ENCODE measurements around the gene WFDC5.
"Not testable (repeated sequence)": the region's sequence is repeated elsewhere in the genome, so short reads cannot be mapped to it uniquely, and the experiment has no call there.

Gene WFDC5

DNA sequence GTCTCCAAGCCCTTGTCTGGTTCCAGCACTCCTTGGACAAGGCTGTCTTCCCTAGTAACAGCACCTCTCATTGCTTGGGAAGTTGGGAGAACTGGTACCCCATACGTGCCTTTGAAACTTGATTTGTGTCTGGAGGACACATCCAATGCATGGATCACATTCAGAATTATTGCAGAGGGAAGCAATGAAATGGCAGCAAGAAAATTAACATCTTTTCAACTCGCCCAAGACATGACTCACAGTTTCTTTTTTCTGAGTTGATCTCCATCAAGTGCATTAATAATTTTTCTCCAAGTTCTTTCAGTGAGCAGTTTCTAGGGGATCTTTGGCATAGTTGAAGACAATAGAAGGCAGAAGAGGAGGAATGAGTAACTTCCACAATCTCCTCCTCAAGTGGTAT, 37.4 kb upstream of the WFDC5 start:
- Histone ChIP-seq H4K12ac (ENCODE audit: low read depth, low read length) (no peak overlapping the region), H3K79me2 (ENCODE audit: control insufficient read depth, insufficient read depth, low read length, poor library complexity) (no peaks in the 10 kb centered on the region), H3K27ac (ENCODE audit: low read depth, low read length) (no peak overlapping the region), H3K23ac (ENCODE audit: low read length) (no peak overlapping the region), H3K79me1 (ENCODE audit: low read length) (no peaks in the 10 kb centered on the region), H3K4me1 (ENCODE audit: control insufficient read depth in 1 of 2, insufficient read depth in 2 of 2, low read length in 2 of 2) (no peaks in the 10 kb centered on the region), H2BK120ac (ENCODE audit: insufficient read depth, low read length, poor library complexity) (no peak overlapping the region), H3K14ac (ENCODE audit: low read length) (no peak overlapping the region), H3K4me2 (ENCODE audit: low read length) (no peak overlapping the region), H2AK5ac (ENCODE audit: low read length) (no peak overlapping the region), H3K27me3 (ENCODE audit: insufficient read depth, low read length) (no peaks in the 10 kb centered on the region), H3K18ac (ENCODE audit: low read length) (no peak overlapping the region), H3K9ac (ENCODE audit: low read length) (no peak overlapping the region), H4K8ac (ENCODE audit: low read depth, low read length) (no peak overlapping the region), H3K36me3 (ENCODE audit: control insufficient read depth in 1 of 2, insufficient read depth in 2 of 2, low read length in 2 of 2) (no peaks in the 10 kb centered on the region), H2AFZ (ENCODE audit: insufficient read depth, low read length, poor library complexity) (no peak overlapping the region), H2BK12ac (ENCODE audit: low read length) (no peak overlapping the region), H3K9me3 (ENCODE audit: insufficient read depth, low read depth, low read length) (peaks cover 2% of the 10 kb centered on the region), H2BK5ac (ENCODE audit: low read depth, low read length, poor library complexity) (no peak overlapping the region), H4K91ac (ENCODE audit: low read depth, low read length) (no peak overlapping the region), H3K4ac (ENCODE audit: low read depth, low read length) (no peak overlapping the region), H3K4me3 (ENCODE audit: low read depth, low read length) (no peak overlapping the region)
- no CpG with 5 or more reads among the region's 2 CpGs for WGBS (ENCODE audit: extremely low coverage, insufficient coverage, insufficient read length)
- no peak for DNase-seq

- Histone ChIP-seq H2BK5ac (ENCODE audit: low read depth, low read length, poor library complexity) (no peak overlapping the region), H2AFZ (ENCODE audit: insufficient read depth, low read length, poor library complexity) (no peak overlapping the region), H2BK12ac (ENCODE audit: low read length) (no peak overlapping the region), H3K4me3 (ENCODE audit: low read depth, low read length) (no peak overlapping the region), H4K12ac (ENCODE audit: low read depth, low read length) (no peak overlapping the region), H3K14ac (ENCODE audit: low read length) (no peak overlapping the region), H3K36me3 (ENCODE audit: control insufficient read depth in 1 of 2, insufficient read depth in 2 of 2, low read length in 2 of 2) (no peaks in the 10 kb centered on the region), H2AK5ac (ENCODE audit: low read length) (no peak overlapping the region), H3K79me1 (ENCODE audit: low read length) (no peaks in the 10 kb centered on the region), H4K91ac (ENCODE audit: low read depth, low read length) (no peak overlapping the region), H3K4me1 (ENCODE audit: control insufficient read depth in 1 of 2, insufficient read depth in 2 of 2, low read length in 2 of 2) (no peaks in the 10 kb centered on the region), H2BK120ac (ENCODE audit: insufficient read depth, low read length, poor library complexity) (no peak overlapping the region), H3K4ac (ENCODE audit: low read depth, low read length) (no peak overlapping the region), H3K18ac (ENCODE audit: low read length) (no peak overlapping the region), H3K27ac (ENCODE audit: low read depth, low read length) (no peak overlapping the region), H3K9ac (ENCODE audit: low read length) (no peak overlapping the region), H3K79me2 (ENCODE audit: control insufficient read depth, insufficient read depth, low read length, poor library complexity) (no peaks in the 10 kb centered on the region), H4K8ac (ENCODE audit: low read depth, low read length) (no peak overlapping the region), H3K27me3 (ENCODE audit: insufficient read depth, low read length) (no peaks in the 10 kb centered on the region), H3K23ac (ENCODE audit: low read length) (no peak overlapping the region), H3K4me2 (ENCODE audit: low read length) (no peak overlapping the region), H3K9me3 (ENCODE audit: insufficient read depth, low read depth, low read length) (no peaks in the 10 kb centered on the region)
- DNase-seq: no peak
- WGBS (ENCODE audit: extremely low coverage, insufficient coverage, insufficient read length): no CpG with 5 or more reads among the region's 3 CpGs
Measured at GRCh38 chr20:45149062-45149461, 34.1 kb upstream of the WFDC5 start.

- no peak overlapping the region for H3K27ac ChIP-seq (ENCODE audit: low read depth, low read length)
- no peak overlapping the region for H3K9ac ChIP-seq (ENCODE audit: low read length)
- H3K27me3 ChIP-seq (ENCODE audit: insufficient read depth, low read length): no peaks in the 10 kb centered on the region
- H4K8ac ChIP-seq (ENCODE audit: low read depth, low read length): no peak overlapping the region
- no peak overlapping the region for H4K12ac ChIP-seq (ENCODE audit: low read depth, low read length)
- no CpG with 5 or more reads among the region's 4 CpGs for WGBS (ENCODE audit: extremely low coverage, insufficient coverage, insufficient read length)
- H2BK12ac ChIP-seq (ENCODE audit: low read length): no peak overlapping the region
- H3K79me2 ChIP-seq (ENCODE audit: control insufficient read depth, insufficient read depth, low read length, poor library complexity): no peaks in the 10 kb centered on the region
- H3K4me2 ChIP-seq (ENCODE audit: low read length): no peak overlapping the region
- H2AK5ac ChIP-seq (ENCODE audit: low read length): no peak overlapping the region
- H3K23ac ChIP-seq (ENCODE audit: low read length): no peak overlapping the region
- H3K79me1 ChIP-seq (ENCODE audit: low read length): no peaks in the 10 kb centered on the region
- no peak overlapping the region for H3K4me3 ChIP-seq (ENCODE audit: low read depth, low read length)
- H3K14ac ChIP-seq (ENCODE audit: low read length): no peak overlapping the region
- H3K9me3 ChIP-seq (ENCODE audit: insufficient read depth, low read depth, low read length): peaks cover 2% of the 10 kb centered on the region
- no peak for DNase-seq
- H2BK5ac ChIP-seq (ENCODE audit: low read depth, low read length, poor library complexity): no peak overlapping the region
- H2BK120ac ChIP-seq (ENCODE audit: insufficient read depth, low read length, poor library complexity): no peak overlapping the region
- H3K4me1 ChIP-seq (ENCODE audit: control insufficient read depth in 1 of 2, insufficient read depth in 2 of 2, low read length in 2 of 2): no peaks in the 10 kb centered on the region
- no peak overlapping the region for H4K91ac ChIP-seq (ENCODE audit: low read depth, low read length)
- H3K18ac ChIP-seq (ENCODE audit: low read length): no peak overlapping the region
- H3K4ac ChIP-seq (ENCODE audit: low read depth, low read length): no peak overlapping the region
- H2AFZ ChIP-seq (ENCODE audit: insufficient read depth, low read length, poor library complexity): no peak overlapping the region
- H3K36me3 ChIP-seq (ENCODE audit: control insufficient read depth in 1 of 2, insufficient read depth in 2 of 2, low read length in 2 of 2): no peaks in the 10 kb centered on the region
Measured at GRCh38 chr20:45140836-45141235, 25.9 kb upstream of the WFDC5 start.

DNA sequence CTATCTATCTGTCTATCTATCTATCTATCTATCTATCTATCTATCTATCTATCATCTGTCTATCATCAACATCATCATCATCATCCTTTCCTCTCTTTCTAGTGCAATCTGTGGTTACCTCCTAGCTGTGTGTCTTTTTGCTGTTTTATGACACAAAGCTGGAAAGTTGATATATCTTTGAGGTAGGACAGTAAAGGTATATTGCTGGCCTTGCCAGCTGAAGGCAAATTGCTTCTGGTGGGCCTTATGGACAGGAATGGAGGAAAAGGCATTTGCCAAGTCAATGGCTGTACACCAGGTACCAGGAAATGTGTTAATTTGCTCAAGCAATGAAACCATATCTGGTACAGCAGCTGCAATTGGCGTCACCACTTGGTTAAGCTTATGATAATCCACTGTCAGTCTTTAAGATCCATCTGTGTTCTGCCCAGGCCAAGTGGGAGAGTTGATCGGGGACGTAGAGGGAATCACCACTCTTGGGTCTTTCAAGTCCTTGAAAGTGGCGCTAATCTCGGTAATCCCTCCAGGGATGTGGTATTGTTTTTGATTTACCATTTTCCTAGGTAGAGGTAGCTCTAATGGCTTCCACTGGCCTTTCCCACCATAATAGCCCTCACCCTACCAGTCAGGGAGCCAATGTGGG, 24.9 kb upstream of the WFDC5 start:
- not testable (repeated sequence) for H3K9me3 ChIP-seq (ENCODE audit: insufficient read depth, low read depth, low read length); H2BK5ac ChIP-seq (ENCODE audit: low read depth, low read length, poor library complexity); H4K91ac ChIP-seq (ENCODE audit: low read depth, low read length); H3K14ac ChIP-seq (ENCODE audit: low read length); H3K36me3 ChIP-seq (ENCODE audit: control insufficient read depth in 1 of 2, insufficient read depth in 2 of 2, low read length in 2 of 2); H4K8ac ChIP-seq (ENCODE audit: low read depth, low read length); H3K27ac ChIP-seq (ENCODE audit: low read depth, low read length); H3K4ac ChIP-seq (ENCODE audit: low read depth, low read length); H2BK120ac ChIP-seq (ENCODE audit: insufficient read depth, low read length, poor library complexity); H3K79me2 ChIP-seq (ENCODE audit: control insufficient read depth, insufficient read depth, low read length, poor library complexity); H3K18ac ChIP-seq (ENCODE audit: low read length); DNase-seq; H4K12ac ChIP-seq (ENCODE audit: low read depth, low read length); H3K23ac ChIP-seq (ENCODE audit: low read length); H3K27me3 ChIP-seq (ENCODE audit: insufficient read depth, low read length); H3K4me2 ChIP-seq (ENCODE audit: low read length); H2AFZ ChIP-seq (ENCODE audit: insufficient read depth, low read length, poor library complexity); H3K9ac ChIP-seq (ENCODE audit: low read length); H3K79me1 ChIP-seq (ENCODE audit: low read length); H3K4me1 ChIP-seq (ENCODE audit: control insufficient read depth in 1 of 2, insufficient read depth in 2 of 2, low read length in 2 of 2); H2BK12ac ChIP-seq (ENCODE audit: low read length); H3K4me3 ChIP-seq (ENCODE audit: low read depth, low read length); H2AK5ac ChIP-seq (ENCODE audit: low read length)
- WGBS (ENCODE audit: extremely low coverage, insufficient coverage, insufficient read length): no CpG with 5 or more reads among the region's 5 CpGs

All from trophoblast cell (in vitro differentiated cells and primary cell).